Glutamatergic neuron (in vitro differentiated cells): ENCODE data around the gene TESMIN. TPM values are rescaled to one million over a fixed set of nuclear protein-coding genes. Genes with fewer than 3 reads are reported as not detected.

Source experiments
- DNase-seq: peaks from one replicate; pipeline ENCODE4 v3.0.0; 2022
- H3K27ac Mint-ChIP-seq: one replicate; pipeline ENCODE4 v1.8.0; 2020; ENCODE audit warnings: mild to moderate bottlenecking, mixed read lengths, inconsistent platforms; ENCODE audit not compliant: unreplicated experiment
- H3K27me3 Mint-ChIP-seq: one replicate; pipeline ENCODE4 v1.8.0; 2020; ENCODE audit warnings: mild to moderate bottlenecking, moderate library complexity, mixed read lengths, inconsistent platforms; ENCODE audit not compliant: unreplicated experiment
- H3K36me3 Mint-ChIP-seq: one replicate; pipeline ENCODE4 v1.8.0; 2020; ENCODE audit warnings: mild to moderate bottlenecking, mixed read lengths, inconsistent platforms; ENCODE audit not compliant: unreplicated experiment
- H3K4me1 Mint-ChIP-seq: one replicate; pipeline ENCODE4 v1.8.0; 2020; ENCODE audit warnings: mild to moderate bottlenecking, low read depth, mixed read lengths, inconsistent platforms; ENCODE audit not compliant: unreplicated experiment
- H3K4me3 Mint-ChIP-seq: one replicate; pipeline ENCODE4 v1.8.0; 2020; ENCODE audit warnings: mild to moderate bottlenecking, mixed read lengths, inconsistent platforms; ENCODE audit not compliant: unreplicated experiment
- H3K9me3 Mint-ChIP-seq: one replicate; pipeline ENCODE4 v1.8.0; 2020; ENCODE audit warnings: mild to moderate bottlenecking, moderate library complexity, mixed read lengths, inconsistent platforms; ENCODE audit not compliant: unreplicated experiment
- CTCF ChIP-seq: fragments of 200-600 bp; sonication (generic); IDR thresholded peaks from one replicate; pipeline ENCODE4 v1.5.0; 2021; ENCODE audit not compliant: partially characterized antibody, unreplicated experiment
- total RNA-seq: library from RNA; stranded (reverse); fragmentation: NEBNext Ultra II Directional; extraction: Animal tissue kit (Norgen Biotek cat#: 25700); gene quantifications from one replicate; pipeline ENCODE4 v1.2.1, GENCODE V29; 2021; ENCODE audit not compliant: unreplicated experiment

TESMIN gene
- total RNA-seq, 1 donor from 2014 or later: 3.8 TPM

- peaks cover 2% of the 10 kb centered on the region for H3K4me1 Mint-ChIP-seq
- no peaks in the 10 kb centered on the region for H3K9me3 Mint-ChIP-seq
- H3K36me3 Mint-ChIP-seq: no peaks in the 10 kb centered on the region
- H3K27ac Mint-ChIP-seq: no peak overlapping the region
- H3K4me3 Mint-ChIP-seq: no peak overlapping the region
- no peak for TF ChIP-seq CTCF
- peaks cover 5% of the 10 kb centered on the region for H3K27me3 Mint-ChIP-seq
- DNase-seq: no peak
Measured at GRCh38 chr11:68762481-68762880, 11.2 kb upstream of the TESMIN start.

DNA sequence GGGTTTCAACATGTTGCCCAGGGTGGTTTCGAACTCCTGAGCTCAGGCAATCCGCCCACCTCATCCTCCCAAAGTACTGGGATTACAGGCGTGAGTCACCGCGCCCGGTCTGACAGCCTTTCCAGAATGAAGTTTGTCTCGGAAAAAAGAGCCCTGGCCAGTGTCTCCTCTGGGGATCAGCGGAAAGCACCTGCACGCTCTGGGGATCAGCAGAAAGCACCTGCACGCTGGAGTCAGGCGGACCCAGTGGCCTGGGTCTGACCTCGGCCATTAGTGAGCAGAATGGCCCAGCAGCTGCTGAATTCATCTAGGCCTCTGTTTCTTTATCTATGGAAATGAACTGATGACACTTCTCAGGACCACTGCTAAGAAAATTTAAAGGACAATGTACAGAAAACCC lies 10.5 kb upstream of the TESMIN start:
- no peak for DNase-seq
- H3K4me1 Mint-ChIP-seq: peaks cover 3% of the 10 kb centered on the region
- no peaks in the 10 kb centered on the region for H3K36me3 Mint-ChIP-seq
- H3K4me3 Mint-ChIP-seq: no peak overlapping the region
- H3K27me3 Mint-ChIP-seq: peaks cover 5% of the 10 kb centered on the region
- H3K27ac Mint-ChIP-seq: no peak overlapping the region
- H3K9me3 Mint-ChIP-seq: no peaks in the 10 kb centered on the region
- TF ChIP-seq CTCF: no peak

DNA sequence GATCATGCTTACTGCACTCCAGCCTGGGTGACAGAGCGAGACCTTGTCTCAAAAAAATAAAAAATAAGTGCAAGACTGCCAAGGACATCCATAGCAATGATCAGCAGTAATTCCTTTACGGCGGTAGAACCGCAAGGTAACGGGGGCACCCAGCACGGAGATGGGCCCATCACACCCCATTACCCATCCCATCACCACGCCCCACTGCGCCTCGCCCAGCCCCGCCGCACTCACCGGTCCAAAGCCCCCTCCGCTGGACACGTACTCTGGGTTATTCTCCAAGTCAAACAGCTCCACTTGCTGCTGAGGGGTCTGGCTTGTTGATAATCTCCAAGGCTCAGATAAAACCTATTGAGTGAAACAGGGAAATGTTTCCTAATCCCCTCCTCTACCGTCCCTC lies 8.7 kb upstream of the TESMIN start:
- peaks cover 7% of the 10 kb centered on the region for H3K27me3 Mint-ChIP-seq
- no peak overlapping the region for H3K27ac Mint-ChIP-seq
- DNase-seq: no peak
- no peak overlapping the region for H3K4me3 Mint-ChIP-seq
- no peaks in the 10 kb centered on the region for H3K36me3 Mint-ChIP-seq
- H3K9me3 Mint-ChIP-seq: no peaks in the 10 kb centered on the region
- no peak for TF ChIP-seq CTCF
- peaks cover 6% of the 10 kb centered on the region for H3K4me1 Mint-ChIP-seq

DNA sequence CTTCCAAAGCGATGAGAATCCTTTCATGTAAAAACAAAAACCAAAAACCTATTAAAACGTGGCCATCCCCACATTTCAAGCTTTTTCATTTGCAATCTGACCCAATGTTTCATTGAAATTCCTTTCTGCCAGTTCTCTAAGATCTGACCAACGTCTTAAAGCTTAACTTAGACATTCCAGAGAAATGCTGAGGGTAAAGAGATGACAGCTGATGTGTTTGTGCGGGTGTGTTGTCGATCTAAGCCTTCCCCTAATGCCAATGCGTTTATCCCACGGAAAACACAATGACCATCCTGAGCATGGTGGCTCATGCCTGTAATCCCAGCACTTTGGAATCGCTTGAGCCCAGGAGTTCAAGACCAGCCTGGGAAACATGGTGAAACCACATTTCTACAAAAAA lies 6.4 kb upstream of the TESMIN start:
- TF ChIP-seq CTCF: no peak
- DNase-seq: no peak
- Mint-ChIP-seq H3K27ac (no peak overlapping the region), H3K36me3 (no peaks in the 10 kb centered on the region), H3K9me3 (peaks cover 1% of the 10 kb centered on the region), H3K4me3 (no peak overlapping the region), H3K4me1 (peaks cover 6% of the 10 kb centered on the region), H3K27me3 (peaks cover 4% of the 10 kb centered on the region)

GRCh38 chr11:68756171-68756766 lies 4.9 kb upstream of the TESMIN start:
- Mint-ChIP-seq H3K36me3 (no peaks in the 10 kb centered on the region), H3K9me3 (peaks cover 1% of the 10 kb centered on the region), H3K4me3 (no peak overlapping the region), H3K27ac (no peak overlapping the region), H3K4me1 (peaks cover 6% of the 10 kb centered on the region), H3K27me3 (peaks cover 4% of the 10 kb centered on the region)
- DNase-seq: no peak
- no peak for TF ChIP-seq CTCF
